Nephron (organoid): Measurements from ENCODE around the gene SLC17A5.

ENCODE experiments used
- H3K27ac Mint-ChIP-seq, 3 experiments: 2 replicates each; pipeline ENCODE4 v1.8.0; 2020; ENCODE audit warnings: mixed read lengths in 3 of 3, mild to moderate bottlenecking in 2 of 3, moderate library complexity in 1 of 3
- H3K27me3 Mint-ChIP-seq: 2 replicates; pipeline ENCODE4 v1.8.0; 2021; ENCODE audit warnings: low read depth, mild to moderate bottlenecking, moderate library complexity, mixed read lengths
- H3K36me3 Mint-ChIP-seq: 2 replicates; pipeline ENCODE4 v1.8.0; 2020; ENCODE audit warnings: low read depth, mixed read lengths
- H3K4me1 Mint-ChIP-seq: 2 replicates; pipeline ENCODE4 v1.8.0; 2020; ENCODE audit warnings: mixed read lengths
- H3K4me3 Mint-ChIP-seq, 3 experiments: 2 replicates each; pipeline ENCODE4 v1.8.0; 2020; ENCODE audit warnings: mild to moderate bottlenecking in 3 of 3, mixed read lengths in 3 of 3, moderate library complexity in 2 of 3
- H3K9me3 Mint-ChIP-seq: 2 replicates; pipeline ENCODE4 v1.8.0; 2020; ENCODE audit warnings: mixed read lengths
- TF ChIP-seq, protein P1 (sequence below), 3 experiments: fragments of 200-600 bp; sonication (generic); IDR thresholded peaks; one replicate each; pipeline ENCODE4 v1.5.0; 2021; ENCODE audit warnings: antibody characterized with exemption in 3 of 3; ENCODE audit not compliant: unreplicated experiment in 3 of 3

The SLC17A5 gene

DNA sequence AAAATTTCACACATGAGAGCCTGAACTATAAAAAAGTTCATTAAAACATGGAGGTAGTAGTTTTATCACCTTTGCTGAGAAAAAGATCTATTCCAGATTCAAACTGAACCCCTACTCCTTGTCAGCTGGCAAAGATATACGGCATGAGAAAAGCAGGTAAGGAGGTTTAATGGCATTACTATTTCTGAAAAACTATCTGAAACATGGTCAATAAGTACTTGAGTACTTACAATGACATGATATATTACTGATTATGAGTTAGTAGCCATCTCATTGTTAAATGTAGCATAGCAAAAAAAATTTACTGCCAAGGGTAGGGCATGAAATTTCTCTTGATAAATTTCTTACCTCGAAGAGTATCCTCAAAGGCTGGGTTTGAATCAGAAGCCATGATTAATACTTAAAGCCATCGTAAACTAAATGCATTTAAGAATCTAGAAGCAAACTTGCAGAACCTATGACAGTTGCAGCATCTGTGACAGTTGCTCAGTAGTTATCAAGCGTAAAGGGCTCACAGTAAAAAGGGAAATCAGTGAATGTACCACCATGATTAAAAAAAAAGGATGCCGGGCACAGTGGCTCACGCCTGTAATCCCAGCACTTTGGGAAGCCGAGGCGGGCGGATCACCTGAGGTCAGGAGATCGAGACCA lies 8.7 kb downstream of the SLC17A5 start:
- TF ChIP-seq, protein P1, sequence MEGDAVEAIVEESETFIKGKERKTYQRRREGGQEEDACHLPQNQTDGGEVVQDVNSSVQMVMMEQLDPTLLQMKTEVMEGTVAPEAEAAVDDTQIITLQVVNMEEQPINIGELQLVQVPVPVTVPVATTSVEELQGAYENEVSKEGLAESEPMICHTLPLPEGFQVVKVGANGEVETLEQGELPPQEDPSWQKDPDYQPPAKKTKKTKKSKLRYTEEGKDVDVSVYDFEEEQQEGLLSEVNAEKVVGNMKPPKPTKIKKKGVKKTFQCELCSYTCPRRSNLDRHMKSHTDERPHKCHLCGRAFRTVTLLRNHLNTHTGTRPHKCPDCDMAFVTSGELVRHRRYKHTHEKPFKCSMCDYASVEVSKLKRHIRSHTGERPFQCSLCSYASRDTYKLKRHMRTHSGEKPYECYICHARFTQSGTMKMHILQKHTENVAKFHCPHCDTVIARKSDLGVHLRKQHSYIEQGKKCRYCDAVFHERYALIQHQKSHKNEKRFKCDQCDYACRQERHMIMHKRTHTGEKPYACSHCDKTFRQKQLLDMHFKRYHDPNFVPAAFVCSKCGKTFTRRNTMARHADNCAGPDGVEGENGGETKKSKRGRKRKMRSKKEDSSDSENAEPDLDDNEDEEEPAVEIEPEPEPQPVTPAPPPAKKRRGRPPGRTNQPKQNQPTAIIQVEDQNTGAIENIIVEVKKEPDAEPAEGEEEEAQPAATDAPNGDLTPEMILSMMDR (IDR thresholded peaks at IDR 0.05; ENCODE audit: unreplicated experiment in 3 of 3), result no peak
- Mint-ChIP-seq H3K9me3 (no peaks in the 10 kb centered on the region), H3K27me3 (no peaks in the 10 kb centered on the region), H3K4me1 (peaks cover 43% of the 10 kb centered on the region), H3K27ac (peak overlapping the region in 2 of 3 experiments; percentile 48 to 68), H3K36me3 (peaks cover 5% of the 10 kb centered on the region), H3K4me3 (peak overlapping the region; percentile 83 to 89 (median 85))

DNA sequence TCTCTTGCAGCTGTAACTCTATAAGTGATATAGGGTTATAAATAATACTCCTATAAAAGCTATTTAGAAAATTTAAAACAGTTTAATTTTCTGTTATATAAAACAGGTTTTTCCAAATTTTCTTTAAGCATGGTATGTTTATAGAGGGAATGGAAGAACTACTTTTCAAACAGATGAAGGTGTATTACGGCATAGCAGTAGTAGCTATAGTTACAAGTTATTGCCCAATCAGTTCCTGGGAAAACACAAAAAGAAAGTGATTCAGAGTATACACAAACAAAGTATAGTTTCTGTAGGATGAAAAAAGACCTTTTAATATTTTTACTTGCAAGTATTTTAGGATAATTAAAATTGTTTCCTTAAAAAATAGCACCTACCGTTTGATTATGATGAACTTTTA lies 9.8 kb downstream of the SLC17A5 start:
- no peak overlapping the region for H3K4me3 Mint-ChIP-seq
- TF ChIP-seq, protein P1 (IDR thresholded peaks at IDR 0.05; ENCODE audit: unreplicated experiment in 3 of 3), result no peak
- no peaks in the 10 kb centered on the region for H3K9me3 Mint-ChIP-seq
- H3K4me1 Mint-ChIP-seq, result peaks cover 39% of the 10 kb centered on the region
- H3K36me3 Mint-ChIP-seq, result peaks cover 5% of the 10 kb centered on the region
- H3K27ac Mint-ChIP-seq, result no peak overlapping the region
- no peaks in the 10 kb centered on the region for H3K27me3 Mint-ChIP-seq

DNA sequence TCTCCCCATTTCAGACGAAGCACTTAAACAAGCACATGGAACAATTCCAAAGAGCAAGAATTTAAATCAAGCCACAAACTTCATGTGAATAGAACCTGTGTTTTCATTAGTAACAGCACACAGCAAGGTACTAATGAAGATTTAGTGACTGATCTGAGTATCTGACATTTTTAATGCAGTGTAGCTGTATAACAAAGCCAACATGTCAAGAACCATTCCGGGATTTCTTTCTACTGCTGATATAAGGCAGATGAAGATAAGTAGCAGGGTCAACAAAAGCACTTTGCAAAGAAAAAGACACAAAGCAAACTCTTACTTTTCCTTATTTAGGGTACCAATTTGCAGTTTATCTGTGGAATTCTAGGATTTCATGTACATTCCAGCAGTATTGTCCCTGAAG lies 11.3 kb downstream of the SLC17A5 start:
- peak overlapping the region; percentile 41 to 74 (median 43) for H3K27ac Mint-ChIP-seq
- peaks cover 6% of the 10 kb centered on the region for H3K36me3 Mint-ChIP-seq
- TF ChIP-seq, protein P1 (IDR thresholded peaks at IDR 0.05; ENCODE audit: unreplicated experiment in 3 of 3), result no peak
- H3K4me3 Mint-ChIP-seq, result peak overlapping the region in 1 of 3 experiments; percentile 37
- H3K27me3 Mint-ChIP-seq, result no peaks in the 10 kb centered on the region
- no peaks in the 10 kb centered on the region for H3K9me3 Mint-ChIP-seq
- peaks cover 33% of the 10 kb centered on the region for H3K4me1 Mint-ChIP-seq

DNA sequence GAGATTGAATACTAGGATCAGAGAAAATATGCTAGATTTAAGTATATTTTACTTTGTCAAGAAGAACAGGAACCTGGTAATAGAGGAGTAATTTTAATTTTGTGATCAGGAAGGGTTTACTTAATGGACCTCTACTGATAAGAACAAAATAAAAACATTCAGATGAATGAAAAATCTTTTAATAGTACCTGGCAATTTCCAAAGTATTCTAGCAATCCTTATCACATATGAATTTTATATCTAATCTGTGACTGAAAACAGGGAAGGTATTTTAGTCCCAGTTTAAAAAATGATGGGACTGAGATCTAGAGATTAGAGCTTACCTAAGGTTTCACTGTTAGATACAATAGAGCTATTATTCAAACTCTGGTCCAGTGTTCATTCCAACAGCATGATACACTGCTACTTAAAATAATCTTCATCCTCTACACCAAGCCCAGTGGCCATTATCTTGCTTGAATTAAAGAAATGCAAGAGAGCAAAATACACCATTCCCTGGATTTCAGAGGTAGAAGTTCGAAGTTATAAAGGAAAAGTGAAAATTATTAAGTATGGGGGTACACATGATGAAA lies 13.5 kb downstream of the SLC17A5 start:
- H3K9me3 Mint-ChIP-seq, result no peaks in the 10 kb centered on the region
- peaks cover 6% of the 10 kb centered on the region for H3K36me3 Mint-ChIP-seq
- TF ChIP-seq, protein P1 (IDR thresholded peaks at IDR 0.05; ENCODE audit: unreplicated experiment in 3 of 3), result no peak
- no peak overlapping the region for H3K27ac Mint-ChIP-seq
- no peaks in the 10 kb centered on the region for H3K27me3 Mint-ChIP-seq
- no peak overlapping the region for H3K4me3 Mint-ChIP-seq
- H3K4me1 Mint-ChIP-seq, result peaks cover 16% of the 10 kb centered on the region

DNA sequence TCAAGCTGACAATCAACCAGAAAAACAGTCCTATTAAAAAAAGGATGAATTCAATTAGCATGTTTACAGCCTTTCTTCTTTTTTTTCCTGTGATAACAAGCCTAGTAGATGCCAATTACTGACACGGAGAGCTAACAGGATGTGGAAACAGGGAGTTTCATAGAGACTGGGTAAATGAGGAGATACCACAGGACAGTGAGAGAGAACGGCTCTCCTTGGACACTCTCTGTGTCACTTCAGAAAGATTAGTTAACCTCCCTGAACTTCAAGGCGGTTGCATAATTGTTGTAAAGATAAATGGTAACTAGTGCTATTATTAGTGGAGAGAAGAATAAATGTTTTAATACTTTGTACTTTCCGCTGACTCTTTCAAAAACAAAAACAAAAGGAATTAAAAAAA lies 14.8 kb downstream of the SLC17A5 start:
- TF ChIP-seq, protein P1 (IDR thresholded peaks at IDR 0.05; ENCODE audit: unreplicated experiment in 3 of 3), result no peak
- no peak overlapping the region for H3K27ac Mint-ChIP-seq
- H3K9me3 Mint-ChIP-seq, result no peaks in the 10 kb centered on the region
- no peaks in the 10 kb centered on the region for H3K27me3 Mint-ChIP-seq
- no peak overlapping the region for H3K4me3 Mint-ChIP-seq
- H3K36me3 Mint-ChIP-seq, result peaks cover 6% of the 10 kb centered on the region
- peaks cover 12% of the 10 kb centered on the region for H3K4me1 Mint-ChIP-seq

DNA sequence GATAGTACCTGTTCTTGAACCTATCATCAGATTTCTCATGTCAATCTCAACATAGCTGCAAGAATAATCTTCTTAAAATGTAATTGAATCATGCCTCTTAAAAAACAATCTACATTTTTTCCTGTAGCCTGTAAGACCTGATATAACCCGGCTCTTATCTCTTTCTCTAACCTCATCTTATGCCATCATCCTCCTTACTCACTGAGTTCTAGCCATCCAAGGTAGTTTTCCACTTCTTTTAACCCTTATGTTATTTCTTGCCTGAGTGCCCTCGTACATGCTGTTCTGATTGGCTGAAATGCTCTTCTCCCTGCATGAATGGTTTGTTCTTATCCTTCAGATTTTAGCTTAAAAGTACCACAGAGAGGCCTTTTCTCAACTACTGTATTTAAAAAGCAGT lies 16.4 kb downstream of the SLC17A5 start:
- TF ChIP-seq, protein P1 (IDR thresholded peaks at IDR 0.05; ENCODE audit: unreplicated experiment in 3 of 3), result no peak
- H3K4me3 Mint-ChIP-seq, result no peak overlapping the region
- peaks cover 6% of the 10 kb centered on the region for H3K36me3 Mint-ChIP-seq
- H3K27me3 Mint-ChIP-seq, result no peaks in the 10 kb centered on the region
- H3K9me3 Mint-ChIP-seq, result no peaks in the 10 kb centered on the region
- H3K27ac Mint-ChIP-seq, result no peak overlapping the region
- H3K4me1 Mint-ChIP-seq, result peaks cover 8% of the 10 kb centered on the region
